BE2C (cell line): ENCODE results near the gene ARHGEF11. TPM values are rescaled to one million over a fixed set of nuclear protein-coding genes. Genes with fewer than 3 reads are reported as not detected.
A peak's percentile ranks its signal among the peaks of the same experiment; 100 is the strongest.

Experiments used
- DNase-seq: peaks from one replicate; pipeline ENCODE4 v3.0.0-alpha.2; 2020
- H3K27me3 ChIP-seq: fragments of 250-450 bp; sonication (Bioruptor Pico); 2 replicates; pipeline ENCODE4 v1.5.1; 2020; ENCODE audit warnings: mild to moderate bottlenecking
- H3K36me3 ChIP-seq: fragments of 250-450 bp; sonication (Bioruptor Pico); 2 replicates; pipeline ENCODE4 v1.5.1; 2020; ENCODE audit warnings: mild to moderate bottlenecking
- H3K4me1 ChIP-seq: fragments of 250-450 bp; sonication (Bioruptor Pico); 2 replicates; pipeline ENCODE4 v1.5.1; 2020
- H3K4me3 ChIP-seq: 2 replicates; pipeline ENCODE4 v1.5.1; 2011; ENCODE audit warnings: low read depth, low read length
- H3K9me3 ChIP-seq: fragments of 250-450 bp; sonication (Bioruptor Pico); 2 replicates; pipeline ENCODE4 v1.5.1; 2020
- CTCF ChIP-seq: IDR thresholded peaks from 2 replicates; pipeline ENCODE4 v1.5.1; 2012; ENCODE audit warnings: mild to moderate bottlenecking, low read depth, low read length
- polyA plus RNA-seq: library from polyadenylated mRNA; unstranded; fragments of >200 nt; gene quantifications from one replicate; pipeline ENCODE4 v1.2.1, GENCODE V29; 2012; ENCODE audit warnings: low read depth, missing spikeins; ENCODE audit not compliant: insufficient read length, insufficient read depth

The ARHGEF11 gene
- polyA plus RNA-seq: 44.0 TPM

- H3K9me3 ChIP-seq: no peaks in the 10 kb centered on the region; the same call in 1 of the 2 replicates
- H3K4me3 ChIP-seq: peak within 1 kb of the TSS; percentile 92
- no peaks in the 10 kb centered on the region for H3K27me3 ChIP-seq
- H3K36me3 ChIP-seq: no peaks in the 10 kb centered on the region; the same call in 1 of the 2 replicates
- no peaks in the 10 kb centered on the region; the same call in none of the 2 replicates for H3K4me1 ChIP-seq
- DNase-seq: peak; percentile 96
- TF ChIP-seq CTCF: no peak
These were observed at the start of gene ARHGEF11 for GRCh38 chr1:157045250-157046218. Gene ARHGEF11, minus strand, starts transcription at chr1:157045742. Its CDS starts 1,412 bp downstream, at chr1:157044330.

GRCh38 chr1:157095091-157095490, 49.5 kb upstream of the ARHGEF11 start:
- Histone ChIP-seq H3K4me3 (no peak overlapping the region), H3K9me3 (no peaks in the 10 kb centered on the region), H3K4me1 (peaks cover 3% of the 10 kb centered on the region; the same call in 1 of the 2 replicates), H3K36me3 (no peaks in the 10 kb centered on the region), H3K27me3 (no peaks in the 10 kb centered on the region)
- no peak for TF ChIP-seq CTCF
- DNase-seq: no peak

- H3K4me1 ChIP-seq: peaks cover 3% of the 10 kb centered on the region; the same call in 1 of the 2 replicates
- no peak overlapping the region for H3K4me3 ChIP-seq
- H3K9me3 ChIP-seq: no peaks in the 10 kb centered on the region
- no peaks in the 10 kb centered on the region for H3K36me3 ChIP-seq
- no peak for DNase-seq
- no peak for TF ChIP-seq CTCF
- H3K27me3 ChIP-seq: no peaks in the 10 kb centered on the region
These were observed 47.3 kb upstream of the ARHGEF11 start for GRCh38 chr1:157092831-157093230.

GRCh38 chr1:157091668-157092273, 46.2 kb upstream of the ARHGEF11 start:
- no peak for TF ChIP-seq CTCF
- Histone ChIP-seq H3K4me1 (peaks cover 3% of the 10 kb centered on the region; the same call in 1 of the 2 replicates), H3K36me3 (no peaks in the 10 kb centered on the region), H3K9me3 (no peaks in the 10 kb centered on the region), H3K27me3 (no peaks in the 10 kb centered on the region), H3K4me3 (no peak overlapping the region)
- DNase-seq: no peak

GRCh38 chr1:157091186-157091585, 45.6 kb upstream of the ARHGEF11 start:
- H3K36me3 ChIP-seq: no peaks in the 10 kb centered on the region
- H3K4me3 ChIP-seq: no peak overlapping the region
- no peaks in the 10 kb centered on the region for H3K9me3 ChIP-seq
- peaks cover 3% of the 10 kb centered on the region; the same call in 1 of the 2 replicates for H3K4me1 ChIP-seq
- TF ChIP-seq CTCF: no peak
- H3K27me3 ChIP-seq: no peaks in the 10 kb centered on the region
- DNase-seq: no peak
